Left renal pelvis (tissue), 4 donors: ENCODE data around the gene HSPB2. TPM values are rescaled to one million over a fixed set of nuclear protein-coding genes. Genes with fewer than 3 reads are reported as not detected.
"Not testable (repeated sequence)": the region's sequence is repeated elsewhere in the genome, so short reads cannot be mapped to it uniquely, and the experiment has no call there.

Experiments used
- DNase-seq, 4 donors: peaks; one replicate each; pipeline ENCODE4 v3.0.0-alpha.2; 2013; ENCODE audit warnings: low read depth in 4 of 4, low spot score in 3 of 4
- polyA plus RNA-seq, 4 donors: library from polyadenylated mRNA; unstranded; fragments of 120-200 nt; gene quantifications; one replicate each; pipeline ENCODE4 v1.2.1, GENCODE V29; 2013; ENCODE audit not compliant: insufficient read length in 4 of 4

Gene HSPB2, protein sequence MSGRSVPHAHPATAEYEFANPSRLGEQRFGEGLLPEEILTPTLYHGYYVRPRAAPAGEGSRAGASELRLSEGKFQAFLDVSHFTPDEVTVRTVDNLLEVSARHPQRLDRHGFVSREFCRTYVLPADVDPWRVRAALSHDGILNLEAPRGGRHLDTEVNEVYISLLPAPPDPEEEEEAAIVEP
- polyA plus RNA-seq, result 1 to 10 TPM; 1.7 to 5.3 (median 2.6) TPM

DNA sequence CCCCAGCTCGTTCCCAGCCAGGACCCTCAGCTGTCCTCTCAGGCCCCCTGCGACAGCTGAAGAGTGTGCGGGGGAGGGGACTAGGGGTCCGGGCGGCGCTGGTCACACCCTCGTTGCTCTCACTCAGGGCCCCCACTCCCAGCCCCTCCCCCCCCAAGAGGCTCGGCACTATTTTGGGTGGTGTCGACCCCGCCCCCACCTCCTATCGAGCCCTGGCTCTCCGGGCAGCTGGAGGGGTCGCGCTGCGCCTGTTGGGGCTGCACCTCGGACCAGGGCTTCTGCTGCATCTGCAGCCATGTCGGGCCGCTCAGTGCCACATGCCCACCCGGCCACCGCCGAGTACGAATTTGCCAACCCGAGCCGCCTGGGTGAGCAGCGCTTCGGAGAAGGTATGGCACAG, at the start of gene HSPB2:
HSPB2 (plus strand) TSS at position 200 of the 400 bp plus-strand sequence; CDS start at position 296, 96 bp downstream.
- no peak for DNase-seq

DNA sequence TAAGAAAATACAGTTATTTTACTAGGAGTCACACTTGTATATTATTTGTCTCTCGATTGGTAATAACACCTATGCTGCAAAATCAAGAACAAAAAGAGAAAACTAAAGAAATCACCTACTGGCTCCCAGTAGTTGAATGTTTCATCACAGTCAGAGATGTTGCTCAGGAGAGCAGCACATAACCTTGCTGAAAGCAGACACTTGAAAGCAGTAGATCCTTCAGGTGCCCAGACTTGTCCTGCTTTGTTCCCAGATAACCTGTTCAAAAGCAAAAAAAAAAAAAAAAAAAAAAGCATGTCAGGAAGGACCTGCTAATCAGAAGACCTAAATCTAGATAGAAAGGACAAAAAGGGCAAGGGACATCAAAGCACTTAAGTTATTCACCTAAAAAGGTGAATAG, 42.4 kb upstream of the HSPB2 start:
- no peak for DNase-seq

DNA sequence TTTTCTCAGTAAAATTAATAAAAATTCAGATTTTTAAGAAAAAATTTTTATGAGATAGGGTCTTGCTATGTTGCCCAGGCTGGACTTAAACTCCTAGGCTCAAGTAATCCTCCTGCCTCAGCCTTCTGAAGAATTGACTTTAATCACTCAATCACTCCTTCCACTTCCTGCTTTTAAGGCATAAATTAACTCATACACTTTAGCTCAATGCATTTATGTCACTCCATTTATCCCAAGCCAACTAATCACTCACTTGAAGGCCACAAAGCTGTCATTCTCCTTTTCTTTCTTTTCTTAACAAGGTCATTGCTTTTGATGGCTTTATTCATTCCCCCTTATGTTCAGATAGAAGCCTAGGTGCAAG, 42.0 kb upstream of the HSPB2 start:
- DNase-seq, result no peak

DNA sequence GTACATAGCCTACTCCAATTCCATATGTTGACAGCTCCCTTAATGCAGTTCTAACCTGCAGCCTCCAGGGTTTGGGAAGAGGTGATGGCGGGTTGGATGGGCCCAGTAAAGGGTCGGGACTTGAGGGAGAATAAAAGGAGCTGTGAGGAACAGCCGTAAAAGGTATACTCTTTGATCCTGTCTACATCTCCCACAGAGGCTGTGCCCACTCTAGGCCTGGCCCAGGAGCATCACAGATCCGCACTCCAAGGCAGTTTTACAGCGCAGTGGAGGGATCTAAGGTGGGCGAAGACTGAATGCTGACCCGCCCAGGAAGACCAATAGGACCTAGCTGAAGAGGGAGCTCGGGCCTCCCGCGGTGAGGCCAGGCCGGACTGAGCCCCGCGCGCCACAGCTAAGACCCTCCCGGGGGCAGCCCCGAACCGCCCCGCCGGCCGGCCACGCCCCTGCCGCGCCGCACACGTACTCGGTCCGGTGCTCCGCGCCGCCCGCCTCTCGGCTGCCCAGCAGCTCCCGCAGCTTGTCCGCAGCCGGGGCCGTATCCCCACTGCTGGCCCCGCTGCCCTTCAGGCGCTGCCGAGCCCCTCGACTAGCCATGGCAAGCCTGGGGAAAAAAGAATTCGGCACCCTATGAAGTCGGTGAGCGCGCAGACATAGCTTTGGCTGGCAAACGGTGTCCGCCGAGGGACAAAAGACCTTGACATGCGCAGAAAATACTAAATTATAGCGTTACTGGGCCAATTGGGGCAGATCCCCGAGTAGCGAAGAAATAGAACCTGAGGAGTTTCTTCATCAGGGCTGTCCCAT, 41.4 kb upstream of the HSPB2 start, which contains the start of gene ALG9:
ALG9 (minus strand) TSS at position 696 of the 807 bp plus-strand sequence; CDS start at position 597, 99 bp downstream.
- peak; percentile 65 to 79 (median 72) for DNase-seq

DNA sequence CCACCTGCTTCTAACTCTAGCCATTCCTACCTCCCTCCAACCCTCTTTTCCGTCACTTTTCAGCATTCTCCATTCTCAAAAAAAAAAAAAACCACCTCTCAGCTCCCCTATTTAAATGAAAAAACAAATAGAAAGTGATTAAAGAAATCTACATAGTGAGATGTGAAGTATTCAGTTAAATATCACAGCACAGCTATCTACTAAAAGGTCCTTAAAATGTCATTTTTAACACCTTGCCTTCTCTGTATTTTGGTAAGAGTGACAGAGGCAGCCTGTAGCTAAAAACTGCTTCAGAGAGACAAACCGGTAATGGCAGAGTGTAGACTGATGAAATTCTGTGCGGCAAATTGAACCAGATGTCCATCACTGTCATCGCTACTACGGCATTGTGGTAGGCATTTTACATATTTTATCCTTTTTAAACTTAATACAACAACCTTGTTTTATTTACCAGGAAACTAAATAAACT, 40.8 kb upstream of the HSPB2 start:
- DNase-seq, result no peak

DNA sequence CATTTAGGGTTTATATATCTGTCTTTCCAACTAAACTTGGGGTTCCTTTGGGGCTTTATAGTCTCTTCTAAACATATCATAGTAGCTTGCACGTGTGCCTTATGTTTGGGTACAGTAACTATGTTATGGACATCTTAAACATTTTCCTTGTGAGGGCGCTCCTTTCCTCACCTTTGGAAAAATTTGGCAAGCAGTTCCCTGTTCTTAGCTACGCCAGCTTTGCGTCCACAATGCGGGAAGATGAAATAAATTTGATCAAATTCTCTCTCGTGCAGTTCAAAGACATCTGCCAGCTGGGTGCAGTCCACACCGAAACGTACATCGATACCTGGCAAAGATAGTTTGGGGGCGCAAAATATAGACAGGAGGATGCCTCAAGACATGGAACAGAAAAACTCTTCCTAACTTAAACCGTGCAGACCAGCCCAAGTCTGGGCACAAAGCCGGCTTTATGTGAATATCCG, 34.1 kb upstream of the HSPB2 start:
- peak in 1 of 4 donors; percentile 35 for DNase-seq

DNA sequence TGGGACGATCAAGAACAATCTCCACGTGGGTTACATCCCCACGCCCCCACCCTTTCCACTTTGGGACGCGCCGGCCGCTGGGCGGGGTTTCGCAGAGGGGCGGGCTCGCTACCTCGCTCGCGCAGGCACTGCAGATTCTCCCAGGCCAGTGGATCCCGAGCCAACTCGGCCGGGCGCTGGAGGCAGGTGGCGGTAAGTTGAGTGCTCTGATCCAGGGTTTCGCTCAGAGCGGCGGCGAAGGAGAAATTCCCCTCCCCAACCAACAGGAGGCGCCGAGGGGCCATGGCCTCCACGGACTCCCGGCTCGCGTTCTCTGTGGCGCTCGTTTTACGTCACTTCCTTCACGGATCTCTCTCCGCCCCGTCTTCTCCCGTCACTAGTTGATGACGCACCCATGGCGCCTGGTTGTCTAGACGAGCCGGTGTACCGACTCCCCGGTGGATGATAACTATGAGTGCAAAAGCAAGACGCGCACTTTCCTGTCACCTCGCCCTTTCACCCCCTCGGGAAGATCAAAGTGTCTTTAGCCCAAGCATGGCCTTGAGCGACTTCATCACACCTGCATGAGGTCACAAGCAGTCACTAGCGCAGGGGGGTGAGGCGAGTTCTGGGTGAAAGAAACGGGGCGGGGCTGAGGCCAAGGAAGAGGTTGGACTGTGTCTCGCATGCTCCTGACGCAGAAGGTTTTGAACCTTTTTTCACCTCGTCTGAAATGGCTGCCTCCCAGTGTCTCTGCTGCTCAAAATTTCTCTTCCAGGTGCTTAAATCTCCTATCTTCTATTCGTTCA, 33.5 kb upstream of the HSPB2 start, which contains the start of the genes CFAP68 and FDXACB1:
CFAP68 (plus strand) TSS at position 693 of the 788 bp plus-strand sequence; CDS start at position 713, 20 bp downstream.
FDXACB1 (minus strand) TSS at position 317 of the 788 bp plus-strand sequence; CDS start at position 284, 33 bp downstream.
- DNase-seq, result peak; percentile 95 to 97 (median 97)

DNA sequence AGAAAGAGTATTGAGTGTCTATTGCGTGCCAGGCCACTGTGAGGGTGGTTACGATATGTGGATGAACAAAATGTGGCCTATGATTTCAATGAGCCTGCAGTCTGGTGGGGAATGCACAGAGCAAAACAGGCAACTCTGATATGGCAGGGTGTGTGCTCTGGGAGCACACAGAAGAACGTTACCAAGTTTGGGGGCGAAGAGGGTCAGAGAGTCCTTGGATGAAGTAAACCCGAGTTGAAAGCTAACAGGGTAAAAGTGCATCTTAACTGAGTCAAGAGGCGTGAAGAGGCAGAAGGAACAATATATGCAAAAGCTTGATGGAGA, 32.9 kb upstream of the HSPB2 start:
- DNase-seq, result peak in 1 of 4 donors; percentile 16

DNA sequence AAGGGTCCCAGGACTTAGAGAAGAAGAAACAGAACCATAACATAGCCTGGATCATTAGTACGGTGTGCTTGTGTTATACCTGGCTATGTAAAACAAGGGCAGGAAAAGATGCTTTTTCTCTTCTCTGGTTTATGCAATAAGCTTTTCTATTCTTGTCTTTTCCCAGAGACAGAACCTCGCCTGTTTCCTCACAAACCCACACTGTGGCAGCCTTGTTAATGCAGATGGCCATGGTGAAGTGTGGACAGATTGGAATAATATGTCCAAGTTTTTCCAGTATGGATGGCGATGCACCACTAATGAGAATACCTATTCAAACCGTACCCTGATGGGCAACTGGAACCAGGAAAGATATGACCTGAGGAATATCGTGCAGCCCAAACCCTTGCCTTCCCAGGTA, 30.3 kb upstream of the HSPB2 start:
- DNase-seq, result no peak

DNA sequence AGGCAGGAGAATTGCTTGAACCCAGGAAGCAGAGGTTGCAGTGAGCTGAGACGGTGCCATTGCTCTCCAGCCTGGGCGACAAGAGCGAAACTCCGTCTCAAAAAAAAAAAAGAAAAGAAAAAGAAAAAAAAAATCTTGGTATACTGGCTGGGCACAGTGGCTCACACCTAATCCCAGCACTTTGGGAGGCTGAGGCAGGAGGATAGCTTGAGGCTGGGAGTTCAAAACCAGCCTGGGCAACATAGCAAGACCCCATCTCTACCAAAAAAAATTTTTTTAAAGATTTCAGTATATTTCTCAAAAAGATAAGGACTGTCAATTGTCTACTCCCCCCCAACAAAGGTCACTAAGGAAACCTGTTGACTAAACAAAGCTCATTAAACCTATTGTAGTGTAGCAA, 27.5 kb upstream of the HSPB2 start:
- not testable (repeated sequence) for DNase-seq

DNA sequence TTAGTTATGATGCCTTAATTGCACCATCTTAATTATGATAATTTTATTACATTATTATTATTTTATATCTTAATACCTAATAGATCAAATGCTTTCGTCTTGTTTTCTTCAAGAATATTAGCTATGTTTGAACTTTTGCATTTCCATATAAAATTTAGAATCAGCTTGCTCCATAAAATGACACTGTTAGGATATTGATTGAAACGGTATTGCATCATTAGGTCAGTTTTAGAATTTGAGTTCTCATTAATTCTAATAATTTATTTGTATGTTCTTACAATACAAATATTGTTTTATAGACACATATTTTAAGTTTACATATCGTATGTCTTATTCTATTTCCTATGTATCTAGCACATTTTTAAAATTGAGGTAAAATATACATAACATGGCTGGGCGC, 26.5 kb upstream of the HSPB2 start:
- DNase-seq, result no peak

DNA sequence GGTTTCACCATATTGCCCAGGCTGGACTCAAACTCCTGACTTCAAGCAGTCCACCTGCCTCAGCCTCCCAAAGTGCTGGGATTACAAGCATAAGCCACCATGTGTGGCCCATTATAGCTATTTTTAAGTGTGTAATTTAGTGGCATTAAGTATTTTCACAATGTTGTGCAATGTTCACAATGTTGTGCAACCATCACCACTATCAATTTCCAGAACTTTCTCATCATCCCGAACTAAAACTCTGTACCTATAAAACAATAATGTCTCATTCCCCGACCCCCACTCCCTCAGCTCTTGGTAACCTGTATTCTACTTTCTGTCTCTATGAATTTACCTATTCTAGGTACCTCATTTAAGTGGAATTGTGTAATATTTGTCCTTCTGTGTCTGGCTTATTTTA, 25.7 kb upstream of the HSPB2 start:
- DNase-seq, result no peak

DNA sequence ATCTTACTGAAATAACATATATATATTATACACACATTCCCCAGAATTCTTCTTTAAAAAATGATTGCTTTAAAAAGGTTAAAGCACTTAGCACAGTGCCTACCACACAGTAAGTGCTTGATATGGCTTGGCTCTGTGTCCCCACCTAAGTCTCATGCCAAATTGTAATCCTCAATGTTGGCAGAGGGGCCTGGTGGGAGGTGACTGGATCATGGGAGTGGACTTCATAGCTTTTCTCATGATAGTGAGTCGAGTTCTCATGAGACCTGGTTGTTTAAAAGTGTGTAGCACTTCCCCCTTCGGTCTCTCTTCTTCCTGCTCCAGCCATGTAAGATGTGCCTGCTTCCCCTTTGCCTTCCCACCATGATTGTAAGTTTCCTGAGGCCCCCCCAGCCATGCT, 7.1 kb upstream of the HSPB2 start:
- no peak for DNase-seq

DNA sequence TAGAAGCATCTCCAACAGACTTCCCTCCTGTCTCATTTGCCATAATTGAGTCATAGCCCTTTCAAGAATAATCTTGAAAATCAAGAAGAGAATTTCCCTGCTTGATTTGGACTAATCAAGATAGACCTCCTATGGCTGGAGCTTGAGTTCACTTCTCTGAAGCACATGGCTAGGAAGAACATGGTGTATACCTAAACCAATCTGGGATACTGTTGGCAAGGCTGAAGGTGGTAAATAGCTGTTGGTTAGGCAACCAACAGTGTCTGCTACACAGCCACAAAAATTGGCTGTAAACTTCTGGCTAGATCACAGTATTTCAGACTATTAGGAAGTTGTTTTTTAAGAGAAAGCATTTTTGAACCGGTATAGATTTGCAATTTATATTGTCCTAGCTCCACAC, 5.9 kb upstream of the HSPB2 start:
- no peak for DNase-seq

DNA sequence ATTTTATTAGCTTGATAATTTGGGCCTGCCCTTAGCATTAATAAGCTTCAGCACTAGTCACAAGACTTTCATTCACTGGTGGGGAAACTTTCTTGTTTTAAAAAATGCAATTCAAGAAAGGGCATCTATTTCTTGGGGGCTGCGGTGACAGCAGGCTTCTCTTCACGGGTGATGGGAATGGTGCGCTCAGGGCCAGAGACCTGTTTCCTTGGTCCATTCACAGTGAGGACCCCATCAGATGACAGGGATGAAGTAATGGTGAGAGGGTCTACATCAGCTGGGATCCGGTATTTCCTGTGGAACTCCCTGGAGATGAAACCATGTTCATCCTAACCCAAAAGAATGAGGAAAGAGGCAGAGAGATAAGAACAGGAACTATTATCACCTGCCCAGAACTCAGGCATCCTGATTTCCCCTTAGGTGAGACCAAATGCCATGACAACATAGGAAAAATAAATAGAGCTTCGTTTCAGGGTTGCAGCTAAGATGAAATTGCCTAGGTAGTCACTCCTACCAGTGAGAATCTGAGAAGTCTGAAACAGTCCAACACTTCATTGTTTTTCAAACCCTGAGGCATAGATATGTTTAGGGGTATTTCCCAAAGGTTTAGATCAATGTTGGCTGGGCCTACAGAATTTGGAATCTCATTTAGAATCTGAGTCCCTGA, 3.8 kb upstream of the HSPB2 start:
- DNase-seq, result no peak

DNA sequence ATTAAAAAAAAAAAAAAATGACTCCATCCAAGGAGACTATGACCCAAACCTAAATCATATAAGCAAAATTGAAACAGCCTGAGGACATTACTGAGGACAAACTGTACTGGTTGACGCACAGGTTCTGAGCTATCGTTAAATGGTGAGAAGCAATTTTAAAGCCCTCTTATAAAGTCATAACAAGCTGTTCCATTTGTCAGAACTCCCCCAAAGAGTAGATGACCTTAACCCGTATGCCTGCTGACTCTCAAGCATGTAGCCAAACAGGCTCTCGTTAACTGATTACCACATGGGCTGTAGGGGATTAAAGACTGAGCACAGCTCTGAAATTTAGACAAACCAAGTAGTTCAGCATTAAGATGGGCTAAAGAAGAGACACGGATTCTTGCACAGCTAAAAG, 3.2 kb upstream of the HSPB2 start:
- no peak for DNase-seq

DNA sequence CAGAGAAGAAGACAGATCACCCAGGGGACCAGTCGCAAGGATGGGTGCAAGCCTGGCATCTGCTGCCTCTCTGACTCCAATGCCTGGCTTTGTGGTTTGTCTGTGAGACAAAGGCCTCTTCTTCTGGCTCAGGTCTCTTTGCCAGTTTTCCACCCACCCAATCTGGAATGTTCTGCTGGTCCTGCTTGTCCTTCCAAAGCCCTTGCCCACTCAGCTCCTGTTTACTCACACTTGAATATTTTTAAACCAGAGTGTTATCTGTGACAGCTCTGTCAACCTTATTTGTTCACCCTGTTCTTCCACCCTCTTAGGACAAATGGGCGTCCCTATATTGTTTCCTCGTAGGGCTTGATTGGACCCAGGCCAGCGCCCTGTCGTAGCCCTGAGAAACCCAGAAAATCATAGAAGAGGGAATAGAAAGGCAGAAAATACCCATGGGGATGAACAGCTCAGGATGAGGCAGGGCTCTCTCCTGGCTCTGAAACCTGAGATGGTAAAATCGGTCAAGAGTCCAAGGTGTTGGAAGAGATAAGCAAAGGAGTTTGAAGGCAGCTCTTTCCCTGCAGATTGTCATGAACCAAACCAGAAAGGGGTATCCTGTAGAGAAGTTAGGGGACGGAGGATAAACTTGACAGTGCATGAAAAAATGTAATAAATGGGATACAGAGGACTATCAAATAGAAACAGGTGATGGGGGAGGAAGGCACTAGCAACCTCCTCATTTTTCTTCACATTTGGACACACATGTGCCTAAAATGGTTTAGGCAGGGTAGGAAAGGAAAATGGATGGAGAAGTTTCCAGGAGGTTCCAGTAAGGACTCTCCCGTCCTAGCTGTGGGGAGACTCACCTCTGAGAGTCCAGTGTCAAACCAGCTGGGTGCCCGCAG, 1.6 kb upstream of the HSPB2 start:
- no peak for DNase-seq

DNA sequence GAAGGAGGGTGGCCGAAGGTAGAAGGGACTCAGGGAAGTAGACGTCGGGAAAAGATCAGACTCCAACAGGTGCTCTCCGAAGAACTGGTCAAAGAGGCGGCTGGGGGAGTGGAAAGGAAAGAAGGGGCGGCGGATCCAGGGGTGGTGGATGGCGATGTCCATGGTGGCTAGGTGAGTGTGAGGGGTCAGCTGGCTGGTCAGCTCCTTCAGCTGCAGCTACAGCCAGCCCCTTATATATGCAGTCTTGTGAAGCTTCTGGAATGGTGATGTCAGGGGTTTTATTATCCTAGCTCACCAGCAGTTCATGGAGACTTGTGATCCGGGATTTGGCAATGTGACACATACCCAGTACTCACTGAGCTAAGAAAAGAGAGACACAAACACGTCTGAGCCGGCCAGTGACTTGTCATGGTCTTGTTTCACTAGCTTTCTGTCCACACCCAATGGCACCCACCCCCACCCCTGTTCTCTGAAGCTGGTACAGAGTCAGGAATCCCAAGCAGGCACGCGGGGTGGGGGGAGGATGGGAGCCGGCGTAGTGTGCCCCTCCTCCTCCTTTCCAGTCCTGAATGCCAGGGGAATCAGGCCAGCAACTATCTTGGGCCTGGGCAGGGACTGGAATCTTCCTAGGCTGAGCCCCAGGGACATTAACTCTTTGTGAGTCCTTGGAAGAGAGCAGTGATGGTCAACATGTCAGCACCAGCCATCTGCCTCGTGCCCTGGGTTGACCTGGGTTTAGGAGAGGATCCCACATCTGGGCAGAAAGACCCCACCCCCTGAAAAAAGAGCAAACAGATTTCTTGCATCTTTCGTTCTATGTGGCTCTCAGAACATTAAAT, 752 bp upstream of the HSPB2 start, which contains the start of gene CRYAB:
CRYAB (minus strand) TSS at position 208 of the 839 bp plus-strand sequence; CDS start at position 162, 46 bp downstream.
- peak in 1 of 4 donors; percentile 66 for DNase-seq
